WERI-Rb-1 (cell line): Measurements from ENCODE around the gene EFHC2.
"Not testable (repeated sequence)": the region's sequence is repeated elsewhere in the genome, so short reads cannot be mapped to it uniquely, and the experiment has no call there.

Experiments
- DNase-seq: peaks from one replicate; pipeline ENCODE4 v3.0.0-alpha.2; 2020
- H3K27ac ChIP-seq: fragments of 250-450 bp; sonication (Bioruptor Pico); 2 replicates; pipeline ENCODE4 v1.5.1; 2020; ENCODE audit warnings: mild to moderate bottlenecking, moderate library complexity
- H3K27me3 ChIP-seq: fragments of 250-450 bp; sonication (Bioruptor Pico); 2 replicates; pipeline ENCODE4 v1.5.1; 2021; ENCODE audit warnings: mild to moderate bottlenecking, low read depth, moderate library complexity; ENCODE audit not compliant: insufficient read depth, severe bottlenecking
- H3K36me3 ChIP-seq: fragments of 250-450 bp; sonication (Bioruptor Pico); 2 replicates; pipeline ENCODE4 v1.5.1; 2020; ENCODE audit warnings: mild to moderate bottlenecking, moderate library complexity
- H3K4me3 ChIP-seq: 2 replicates; pipeline ENCODE4 v1.5.1; 2011; ENCODE audit warnings: low read depth, mild to moderate bottlenecking, control low read depth, low read length
- H3K9me3 ChIP-seq: fragments of 250-450 bp; sonication (Bioruptor Pico); 2 replicates; pipeline ENCODE4 v1.5.1; 2021; ENCODE audit warnings: mild to moderate bottlenecking, moderate library complexity; ENCODE audit not compliant: severe bottlenecking
- CTCF ChIP-seq: IDR thresholded peaks from 2 replicates; pipeline ENCODE4 v1.5.1; 2011; ENCODE audit warnings: low read depth, mild to moderate bottlenecking, control low read depth, inconsistent platforms, low read length

Gene EFHC2

GRCh38 chrX:44267116-44267515 is 76.4 kb downstream of the EFHC2 start:
- DNase-seq = no peak
- Histone ChIP-seq H3K9me3 (no peaks in the 10 kb centered on the region), H3K27ac (no peak overlapping the region), H3K36me3 (no peaks in the 10 kb centered on the region), H3K4me3 (no peak overlapping the region), H3K27me3 (no peaks in the 10 kb centered on the region)
- TF ChIP-seq CTCF = no peak

GRCh38 chrX:44265559-44265958 is 77.9 kb downstream of the EFHC2 start:
- no peak for DNase-seq
- no peaks in the 10 kb centered on the region for H3K27me3 ChIP-seq
- H3K4me3 ChIP-seq = no peak overlapping the region
- H3K27ac ChIP-seq = no peak overlapping the region
- no peaks in the 10 kb centered on the region for H3K9me3 ChIP-seq
- TF ChIP-seq CTCF = no peak
- no peaks in the 10 kb centered on the region for H3K36me3 ChIP-seq

- H3K9me3 ChIP-seq = no peaks in the 10 kb centered on the region
- DNase-seq = no peak
- no peaks in the 10 kb centered on the region for H3K36me3 ChIP-seq
- H3K27ac ChIP-seq = no peak overlapping the region
- no peak for TF ChIP-seq CTCF
- H3K4me3 ChIP-seq = no peak overlapping the region
- no peaks in the 10 kb centered on the region for H3K27me3 ChIP-seq
These were observed 78.5 kb downstream of the EFHC2 start for GRCh38 chrX:44264936-44265335.

GRCh38 chrX:44261286-44261685 is 82.2 kb downstream of the EFHC2 start:
- no peak for TF ChIP-seq CTCF
- Histone ChIP-seq H3K9me3 (no peaks in the 10 kb centered on the region), H3K36me3 (no peaks in the 10 kb centered on the region), H3K4me3 (no peak overlapping the region), H3K27ac (no peak overlapping the region), H3K27me3 (no peaks in the 10 kb centered on the region)
- DNase-seq = no peak

- no peak for TF ChIP-seq CTCF
- H3K27ac ChIP-seq = no peak overlapping the region
- no peak for DNase-seq
- H3K36me3 ChIP-seq = no peaks in the 10 kb centered on the region
- H3K4me3 ChIP-seq = no peak overlapping the region
- H3K9me3 ChIP-seq = no peaks in the 10 kb centered on the region
- H3K27me3 ChIP-seq = no peaks in the 10 kb centered on the region
These were observed 82.9 kb downstream of the EFHC2 start for GRCh38 chrX:44260609-44261008.

DNA sequence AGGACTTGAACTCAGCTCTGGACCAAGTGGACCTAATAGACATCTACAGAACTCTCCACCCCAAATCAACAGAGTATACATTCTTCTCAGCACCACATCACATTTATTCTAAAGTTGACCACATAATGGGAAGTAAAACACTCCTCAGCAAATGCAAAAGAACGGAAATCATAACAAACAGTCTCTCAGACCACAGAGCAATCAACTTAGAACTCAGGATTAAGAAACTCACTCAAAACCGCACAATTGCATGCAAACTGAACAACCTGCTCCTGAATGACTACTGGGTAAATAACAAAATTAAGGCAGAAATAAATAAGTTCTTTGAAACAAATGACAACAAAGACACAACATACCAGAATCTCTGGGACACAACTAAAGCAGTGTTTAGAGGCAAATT is 87.7 kb downstream of the EFHC2 start:
- not testable (repeated sequence) for H3K27ac ChIP-seq, H3K4me3 ChIP-seq, DNase-seq, H3K9me3 ChIP-seq, H3K36me3 ChIP-seq, H3K27me3 ChIP-seq
